Heart left ventricle (tissue), 16 donors: Measurements from ENCODE around the gene TMEM184C. TPM values are rescaled to one million over a fixed set of nuclear protein-coding genes. Genes with fewer than 3 reads are reported as not detected.

Experiments used
- ATAC-seq, 4 donors: fragments of 200-7000 bp; cut with Tn5 transposase; one replicate each; pipeline ENCODE4 v1.9.1; 2020 to 2022; ENCODE audit warnings: moderate library complexity in 4 of 4, mild to moderate bottlenecking in 3 of 4, moderate number of reproducible peaks in 1 of 4
- DNase-seq, 5 donors: peaks; one replicate each; pipeline ENCODE4 v3.0.0-alpha.2; 2020
- H3K27ac ChIP-seq, 12 donors: fragments of 200-600 bp; sonication (generic) in 4 of 12; one replicate each; pipeline versions ENCODE4 v1.5.0 to v1.8.0; 2016 to 2022; ENCODE audit warnings: mild to moderate bottlenecking in 2 of 12
- H3K27me3 ChIP-seq, 9 donors: fragments of 200-600 bp; sonication (generic) in 2 of 9; one replicate each; pipeline versions ENCODE4 v1.5.1 to v1.8.0; 2016 to 2022; ENCODE audit warnings: mild to moderate bottlenecking in 3 of 9
- H3K36me3 ChIP-seq, 9 donors: fragments of 200-600 bp; sonication (generic) in 2 of 9; one replicate each; pipeline versions ENCODE4 v1.5.0 to v1.8.0; 2018 to 2022; ENCODE audit warnings: mild to moderate bottlenecking in 2 of 9
- H3K4me1 ChIP-seq, 12 donors: fragments of 200-600 bp; sonication (generic) in 4 of 12; one replicate each; pipeline versions ENCODE4 v1.5.0 to v1.8.0; 2016 to 2022; ENCODE audit warnings: mild to moderate bottlenecking in 3 of 12
- H3K4me3 ChIP-seq, 12 donors: fragments of 200-600 bp; sonication (generic) in 4 of 12; one replicate each; pipeline versions ENCODE4 v1.5.0 to v1.8.0; 2017 to 2022; ENCODE audit warnings: mild to moderate bottlenecking in 9 of 12, moderate library complexity in 4 of 12
- H3K9me3 ChIP-seq, 12 donors: fragments of 200-600 bp; sonication (generic) in 4 of 12; one replicate each; pipeline versions ENCODE4 v1.5.0 to v1.8.0; 2016 to 2022; ENCODE audit warnings: mild to moderate bottlenecking in 1 of 12
- POLR2A ChIP-seq, 2 donors: fragments of 450-650 bp; IDR thresholded peaks; one replicate each; pipeline ENCODE4 v1.6.1; 2017; ENCODE audit warnings: antibody characterized with exemption in 2 of 2, mild to moderate bottlenecking in 2 of 2, moderate library complexity in 2 of 2
- WGBS, 4 donors: extraction: QIAGEN DNeasy Blood & Tissue Kit in 2 of 4; methylation state at CpG; one replicate each; pipeline versions ENCODE4 v1.1.5 to v1.1.7; 2013 to 2018; 5-methylcytosine and 5-hydroxymethylcytosine counted together
- intact Hi-C, 10 donors: fragments of 100-400 bp; cut with DNase I; formaldehyde crosslinking; loops; one replicate each; pipeline versions ENCODE4 v1.11.1 to v1.14.2; 2022
- polyA plus RNA-seq, 2 donors: library from polyadenylated mRNA; stranded (reverse); fragments of 200-250 nt; gene quantifications; one replicate each; pipeline ENCODE4 v1.2.3, GENCODE V29; 2013
- total RNA-seq, 9 donors: library from RNA; depleted of rRNA in 2 of 9; stranded (reverse); fragments of >200 nt in 2 of 9; fragmentation: NEBNext Ultra II Directional in 3 of 9; extraction: Animal tissue kit (Norgen Biotek cat#: 25700) in 3 of 9; gene quantifications; one replicate each; pipeline versions ENCODE4 v1.1.0 to v1.2.4, GENCODE V29; 2016 to 2023
- TF ChIP-seq, protein P1 (sequence below), 12 donors: fragments of 200-600 bp; sonication (generic) in 4 of 12; IDR thresholded peaks; one replicate each; pipeline versions ENCODE4 v1.5.0 to v1.8.0; 2018 to 2022; ENCODE audit warnings: antibody characterized with exemption in 12 of 12, mild to moderate bottlenecking in 5 of 12
- donor health status: ischemic (EF 13 %, LVEDD 7.1; RV severe dilation, severe dysfunction).
- donor health status: healthy with polysubstance abuse.
- donor health status: DM: no; HTN: yes; CAD: no.
- donor health status: DM: no; HTN: no; CAD: no.
- donor health status: ischemic (EF 25% LVEDD 6.9; RV normal size, moderate dysfunction).
- donor health status: ischemic (EF 25% LVEDD 5.7; RV mildly dilated, moderate dysfunction).
- donor health status: healthy.
- donor health status: DM: yes; HTN: yes; CAD: no.
- donor health status: ischemic (EF 35%, LVEDD 5.7; RV mildly dilated, moderate dysfunction).
- donor health status: nonischemic (EF 11% LVEDD 7.7; RV severe dilation, severe dysfunction).
- donor health status: DM: yes; HTN: yes; CAD: no.
- donor health status: PGD.
- donor health status: ischemic (EF 29% LVEDD 5.4; RV normal size, mild dysfunction).
- donor health status: nonischemic (EF 23%, LVEDD 6.1; RV moderate dilation, normal function).

TMEM184C gene
- total and polyA plus RNA-seq, 11 donors, result 4.2 to 29.4 (median 26.2) TPM

DNA sequence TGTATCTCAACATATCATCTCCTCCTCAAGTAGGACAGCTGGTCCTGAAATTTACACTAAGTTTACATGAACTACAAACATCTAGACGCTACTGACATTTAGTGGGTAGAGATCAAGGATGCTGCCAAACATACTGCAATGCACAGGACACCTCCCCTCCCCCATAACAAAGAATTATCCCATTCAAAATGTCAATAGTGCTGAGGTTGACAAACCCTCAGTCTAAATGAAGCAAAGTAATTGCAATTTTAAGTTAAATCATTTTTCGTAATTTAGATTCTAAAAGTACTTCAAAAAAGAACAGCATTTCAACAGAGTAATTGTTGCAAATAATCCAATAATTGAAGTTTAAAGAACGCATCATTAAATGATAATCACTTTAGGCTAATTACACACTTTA, 65.6 kb downstream of the TMEM184C start:
- intact Hi-C loops, result no loop called here
- 70 to 79% (median 77%) methylated on average over 3 of the region's 3 CpGs for WGBS, 4 donors
- Histone ChIP-seq H3K27ac (peak overlapping the region in 7 of 12 donors; percentile 84 to 94 (median 91)), H3K4me3 (peak overlapping the region in 11 of 12 donors; percentile 54 to 95 (median 82)), H3K36me3 (peaks cover 0 to 25% (median 4%) of the 10 kb centered on the region in 9 donors), H3K4me1 (peaks cover 0 to 26% (median 9%) of the 10 kb centered on the region in 12 donors), H3K27me3 (no peaks in the 10 kb centered on the region), H3K9me3 (no peaks in the 10 kb centered on the region)
- no peak for DNase-seq
- no peak for ATAC-seq
- TF ChIP-seq, protein P1, sequence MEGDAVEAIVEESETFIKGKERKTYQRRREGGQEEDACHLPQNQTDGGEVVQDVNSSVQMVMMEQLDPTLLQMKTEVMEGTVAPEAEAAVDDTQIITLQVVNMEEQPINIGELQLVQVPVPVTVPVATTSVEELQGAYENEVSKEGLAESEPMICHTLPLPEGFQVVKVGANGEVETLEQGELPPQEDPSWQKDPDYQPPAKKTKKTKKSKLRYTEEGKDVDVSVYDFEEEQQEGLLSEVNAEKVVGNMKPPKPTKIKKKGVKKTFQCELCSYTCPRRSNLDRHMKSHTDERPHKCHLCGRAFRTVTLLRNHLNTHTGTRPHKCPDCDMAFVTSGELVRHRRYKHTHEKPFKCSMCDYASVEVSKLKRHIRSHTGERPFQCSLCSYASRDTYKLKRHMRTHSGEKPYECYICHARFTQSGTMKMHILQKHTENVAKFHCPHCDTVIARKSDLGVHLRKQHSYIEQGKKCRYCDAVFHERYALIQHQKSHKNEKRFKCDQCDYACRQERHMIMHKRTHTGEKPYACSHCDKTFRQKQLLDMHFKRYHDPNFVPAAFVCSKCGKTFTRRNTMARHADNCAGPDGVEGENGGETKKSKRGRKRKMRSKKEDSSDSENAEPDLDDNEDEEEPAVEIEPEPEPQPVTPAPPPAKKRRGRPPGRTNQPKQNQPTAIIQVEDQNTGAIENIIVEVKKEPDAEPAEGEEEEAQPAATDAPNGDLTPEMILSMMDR (IDR thresholded peaks at IDR 0.05), result no peak
- TF ChIP-seq POLR2A (IDR thresholded peaks at IDR 0.05), result no peak

DNA sequence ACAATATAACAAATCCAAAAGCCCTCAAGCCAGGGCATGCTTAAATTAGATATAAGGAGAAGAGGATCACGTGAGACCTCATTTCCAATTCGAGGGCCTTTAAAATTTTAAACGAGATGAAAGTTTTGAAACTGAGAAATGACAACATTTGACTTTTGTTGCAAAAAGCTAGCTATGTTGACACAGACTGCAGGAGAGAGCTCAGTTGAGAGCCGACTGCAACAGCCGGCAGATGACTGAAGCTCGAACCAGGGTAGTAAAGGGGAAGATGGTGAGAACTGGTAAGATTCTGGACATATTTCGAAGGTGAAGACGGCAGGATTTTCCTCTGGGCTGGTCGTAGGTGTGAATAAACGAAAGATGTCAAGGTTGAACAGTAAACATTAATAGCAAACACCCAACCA, 66.0 kb downstream of the TMEM184C start:
- Histone ChIP-seq H3K27me3 (no peaks in the 10 kb centered on the region), H3K27ac (peak overlapping the region in 11 of 12 donors; percentile 79 to 94 (median 89)), H3K9me3 (no peaks in the 10 kb centered on the region), H3K4me1 (peaks cover 0 to 21% (median 9%) of the 10 kb centered on the region in 12 donors), H3K4me3 (peak overlapping the region; percentile 49 to 95 (median 78)), H3K36me3 (peaks cover 0 to 21% (median 4%) of the 10 kb centered on the region in 9 donors)
- 1 to 5% (median 3%) methylated on average over 10 of the region's 10 CpGs for WGBS, 4 donors
- intact Hi-C loops, result no loop called here
- DNase-seq (no peak), ATAC-seq (peak in 2 of 4 donors; percentile 44 to 46)
- TF ChIP-seq POLR2A (IDR thresholded peaks at IDR 0.05), result no peak
- TF ChIP-seq, protein P1 (IDR thresholded peaks at IDR 0.05), result no peak

DNA sequence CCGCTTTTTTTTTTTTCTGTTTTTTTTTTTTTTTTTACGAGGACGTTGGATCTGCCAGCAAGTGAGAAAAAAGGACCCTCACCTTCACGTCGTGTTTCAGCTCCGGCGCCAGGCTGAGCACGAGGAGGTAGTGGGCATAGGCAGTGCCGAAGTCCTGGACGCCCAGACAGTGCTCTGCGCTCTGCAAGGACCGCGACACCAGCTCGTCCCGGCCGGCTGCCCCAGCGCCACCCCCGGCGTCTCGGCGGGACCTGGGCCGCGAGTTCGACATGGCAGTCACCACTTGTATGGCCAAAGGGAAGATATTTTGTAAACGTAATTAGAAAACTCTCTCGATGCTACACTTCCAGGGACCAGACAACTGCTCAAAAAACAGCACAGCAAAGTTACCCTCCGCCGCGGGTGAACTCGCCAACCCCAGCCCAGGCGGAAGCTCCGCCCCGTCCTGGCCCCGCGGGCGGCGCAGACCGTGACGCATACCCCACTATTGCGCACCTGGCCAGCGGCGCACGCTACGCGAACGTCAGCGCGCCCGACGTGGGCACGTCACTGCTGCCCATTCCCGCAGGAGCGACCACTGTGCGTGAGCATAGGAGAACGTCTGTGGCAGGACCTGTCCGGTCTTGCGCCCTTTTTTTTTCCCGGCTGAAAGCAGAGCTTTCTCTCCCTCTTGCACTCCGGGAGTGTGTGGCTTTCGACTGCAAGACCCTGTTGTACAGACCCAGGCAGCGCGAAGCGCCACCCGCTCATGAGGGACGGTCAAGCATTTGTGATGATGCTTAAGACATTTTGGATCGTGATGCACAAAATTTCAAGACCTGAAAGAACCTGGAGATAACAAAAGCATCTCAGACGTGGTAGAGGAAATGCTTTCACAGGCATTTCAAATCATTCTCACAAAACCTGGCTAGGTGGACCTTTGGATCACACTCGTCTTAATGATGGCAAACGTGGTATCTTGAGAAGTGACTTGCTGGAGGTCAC, 66.8 kb downstream of the TMEM184C start, which contains the start of gene PRMT9:
TSS of gene PRMT9 (minus strand) at position 447 of the 984 bp plus-strand sequence. CDS start at position 271, 176 bp downstream.
- H3K4me3 ChIP-seq, result peak within 1 kb of the TSS; percentile 49 to 95 (median 78)
- intact Hi-C loops, result no loop called here
- H3K4me1 ChIP-seq, result peaks cover 0 to 18% (median 9%) of the 10 kb centered on the region in 12 donors
- 0 to 1% (median 0%) methylated on average over 57 to 69 of the region's 69 CpGs for WGBS, 4 donors
- peak within 1 kb of the TSS; percentile 34 to 94 (median 88) for H3K27ac ChIP-seq
- DNase-seq (peak; percentile 92 to 96 (median 93)), ATAC-seq (peak; percentile 97 to 100 (median 100))
- TF ChIP-seq POLR2A (IDR thresholded peaks at IDR 0.05), result peak; percentile 54 to 96
- TF ChIP-seq, protein P1 (IDR thresholded peaks at IDR 0.05), result no peak
- H3K9me3 ChIP-seq, result no peaks in the 10 kb centered on the region
- peaks cover 0 to 13% (median 0%) of the 10 kb centered on the region in 9 donors for H3K36me3 ChIP-seq
- H3K27me3 ChIP-seq, result no peaks in the 10 kb centered on the region

DNA sequence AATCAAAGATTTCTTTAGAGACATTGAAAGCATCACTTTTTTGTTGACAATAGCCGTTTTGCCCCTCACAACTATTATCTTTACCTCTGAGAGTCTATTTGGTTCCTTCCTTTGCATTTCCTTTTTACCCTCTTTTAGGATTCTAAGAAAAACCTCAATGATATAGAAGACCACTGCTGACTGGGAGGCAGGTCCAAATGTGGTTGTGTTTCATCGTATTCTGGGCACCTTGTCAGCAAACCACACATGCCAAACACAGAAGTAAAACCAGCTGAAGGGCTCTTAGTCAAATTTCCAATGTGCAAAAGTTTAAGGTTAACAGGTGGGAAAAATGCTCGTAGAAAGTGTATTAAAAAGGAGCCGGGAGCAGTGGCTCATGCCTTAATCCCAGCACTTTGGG, 71.9 kb downstream of the TMEM184C start:
- H3K27ac ChIP-seq, result no peak overlapping the region
- DNase-seq (no peak), ATAC-seq (no peak)
- intact Hi-C loops, result no loop called here
- no peaks in the 10 kb centered on the region for H3K36me3 ChIP-seq
- peaks cover 0 to 7% (median 2%) of the 10 kb centered on the region in 12 donors for H3K4me1 ChIP-seq
- TF ChIP-seq, protein P1 (IDR thresholded peaks at IDR 0.05), result no peak
- no peak for TF ChIP-seq POLR2A (IDR thresholded peaks at IDR 0.05)
- no peak overlapping the region for H3K4me3 ChIP-seq
- WGBS, 4 donors, result 68 to 79% (median 76%) methylated on average over 4 of the region's 4 CpGs
- H3K9me3 ChIP-seq, result no peaks in the 10 kb centered on the region
- no peaks in the 10 kb centered on the region for H3K27me3 ChIP-seq
